SU-DHL-6 (cell line): ENCODE results near the gene DCTN1.

Experiments used
- H2AFZ ChIP-seq: fragments of 200-600 bp; sonication (generic); 2 replicates; pipeline ENCODE4 v1.6.1; 2014; ENCODE audit warnings: low read depth, mild to moderate bottlenecking, moderate library complexity, mixed read lengths, antibody characterized with exemption, low read length; ENCODE audit not compliant: severe bottlenecking
- H3F3A ChIP-seq: fragments of 200-600 bp; shearing (Covaris generic); 2 replicates; pipeline ENCODE4 v1.6.0; 2016; ENCODE audit warnings: antibody characterized with exemption, mild to moderate bottlenecking; ENCODE audit not compliant: insufficient read depth
- H3K27ac ChIP-seq: fragments of 200-600 bp; sonication (generic); 2 replicates; pipeline ENCODE4 v1.5.1; 2016; ENCODE audit warnings: low read depth, mild to moderate bottlenecking, low read length, moderate library complexity, mixed read lengths
- H3K27me3 ChIP-seq: fragments of 200-600 bp; sonication (generic), shearing (Covaris generic); 2 replicates; pipeline ENCODE4 v1.6.0; 2014; ENCODE audit warnings: mild to moderate bottlenecking, low read length
- H3K36me3 ChIP-seq: fragments of 200-600 bp; sonication (generic); 2 replicates; pipeline ENCODE4 v1.6.1; 2014; ENCODE audit warnings: mild to moderate bottlenecking, low read length, mixed read lengths
- H3K4me2 ChIP-seq: fragments of 300-600, 200-600 bp; shearing (Covaris generic), sonication (generic); 2 replicates; pipeline ENCODE4 v1.6.0; 2014; ENCODE audit warnings: low read length, low read depth, mild to moderate bottlenecking; ENCODE audit not compliant: poor library complexity, severe bottlenecking
- H3K4me3 ChIP-seq: fragments of 200-600 bp; sonication (generic); 2 replicates; pipeline ENCODE4 v1.5.1; 2014; ENCODE audit warnings: antibody characterized with exemption, low read length, mild to moderate bottlenecking, mixed read lengths; ENCODE audit not compliant: insufficient read depth, poor library complexity, severe bottlenecking
- H3K79me2 ChIP-seq: fragments of 200-600 bp; sonication (generic); 2 replicates; pipeline ENCODE4 v1.6.1; 2014; ENCODE audit warnings: mild to moderate bottlenecking, low read length, moderate library complexity; ENCODE audit not compliant: insufficient read depth
- H3K9ac ChIP-seq: fragments of 200-600 bp; sonication (generic); 2 replicates; pipeline ENCODE4 v1.7.0; 2014; ENCODE audit warnings: mild to moderate bottlenecking, low read length
- H3K9me2 ChIP-seq: fragments of 200-600 bp; sonication (generic); replicated peaks from 2 replicates; pipeline ENCODE4 v1.6.1; 2014; ENCODE audit warnings: low read length; ENCODE audit not compliant: insufficient read depth
- H3K9me3 ChIP-seq: fragments of 200-600 bp; sonication (generic); 2 replicates; pipeline ENCODE4 v1.6.1; 2014; ENCODE audit warnings: low read length, mixed read lengths; ENCODE audit not compliant: insufficient read depth
- H4K20me1 ChIP-seq: fragments of 200-600 bp; sonication (generic); 2 replicates; pipeline ENCODE4 v1.6.1; 2014; ENCODE audit warnings: low read depth, mild to moderate bottlenecking, antibody characterized with exemption, low read length, moderate library complexity, mixed read lengths
- CTCF ChIP-seq: fragments of 200-600 bp; sonication (generic); IDR thresholded peaks from one replicate; pipeline ENCODE4 v1.5.1; 2017; ENCODE audit warnings: antibody characterized with exemption, mild to moderate bottlenecking, low read length, moderate library complexity; ENCODE audit not compliant: insufficient read depth, poor library complexity, severe bottlenecking
- EZH2phosphoT487 ChIP-seq: fragments of 200-600 bp; sonication (generic), shearing (Covaris generic); conservative IDR thresholded peaks from 2 replicates; pipeline ENCODE4 v1.6.1; 2018; ENCODE audit warnings: mild to moderate bottlenecking, antibody characterized with exemption, low read length, moderate library complexity, mixed read lengths

DCTN1 gene

GRCh38 chr2:74379851-74380789, at the start of gene DCTN1:
Gene DCTN1 (minus strand): TSS chr2:74380311. CDS start chr2:74380037, 274 bp downstream.
- Histone ChIP-seq H3F3A (no peaks in the 10 kb centered on the region), H3K27me3 (no peaks in the 10 kb centered on the region), H3K4me3 (no peak within 1 kb of the TSS), H3K27ac (no peak within 1 kb of the TSS), H2AFZ (no peak within 1 kb of the TSS), H3K9me3 (no peaks in the 10 kb centered on the region), H3K79me2 (peaks cover 19% of the 10 kb centered on the region), H3K9me2 (no peaks in the 10 kb centered on the region), H3K36me3 (no peaks in the 10 kb centered on the region), H3K4me2 (peak within 1 kb of the TSS; percentile 14), H3K9ac (no peak within 1 kb of the TSS), H4K20me1 (no peaks in the 10 kb centered on the region)
- no peak for TF ChIP-seq EZH2phosphoT487
- TF ChIP-seq CTCF, result no peak

GRCh38 chr2:74428675-74429074, 48.6 kb upstream of the DCTN1 start:
- H3K4me2 ChIP-seq, result no peak overlapping the region
- H3K9me2 ChIP-seq, result no peaks in the 10 kb centered on the region
- H3K4me3 ChIP-seq, result no peak overlapping the region
- H3F3A ChIP-seq, result no peaks in the 10 kb centered on the region
- H3K27ac ChIP-seq, result no peak overlapping the region
- TF ChIP-seq CTCF (no peak), EZH2phosphoT487 (no peak)
- no peaks in the 10 kb centered on the region for H3K27me3 ChIP-seq
- H2AFZ ChIP-seq, result no peak overlapping the region
- H3K36me3 ChIP-seq, result no peaks in the 10 kb centered on the region
- no peak overlapping the region for H3K9ac ChIP-seq
- H3K9me3 ChIP-seq, result no peaks in the 10 kb centered on the region
- no peaks in the 10 kb centered on the region for H4K20me1 ChIP-seq
- no peaks in the 10 kb centered on the region for H3K79me2 ChIP-seq

- no peak overlapping the region for H3K9ac ChIP-seq
- no peak overlapping the region for H3K27ac ChIP-seq
- no peak overlapping the region for H3K4me3 ChIP-seq
- no peaks in the 10 kb centered on the region for H4K20me1 ChIP-seq
- H3K27me3 ChIP-seq, result no peaks in the 10 kb centered on the region
- no peaks in the 10 kb centered on the region for H3K36me3 ChIP-seq
- no peak overlapping the region for H2AFZ ChIP-seq
- no peak overlapping the region for H3K4me2 ChIP-seq
- H3K9me3 ChIP-seq, result no peaks in the 10 kb centered on the region
- H3K9me2 ChIP-seq, result no peaks in the 10 kb centered on the region
- no peaks in the 10 kb centered on the region for H3K79me2 ChIP-seq
- no peaks in the 10 kb centered on the region for H3F3A ChIP-seq
- TF ChIP-seq EZH2phosphoT487, result no peak
- no peak for TF ChIP-seq CTCF
Observed at GRCh38 chr2:74427551-74427950, 47.4 kb upstream of the DCTN1 start.
